Activated T-helper 2 cell treated with anti-CD3 and anti-CD28 coated beads, Interferon-gamma antibody, Interleukin-2, Interleukin-4, amounts not matched to agents 10 μg/mL and 5 μg/mL and 100 μg/mL, durations not matched to agents 14 hours and 24 hours and 36 hours (primary cell): Measurements from ENCODE around the gene EIF1AY. TPM values are rescaled to one million over a fixed set of nuclear protein-coding genes. Genes with fewer than 3 reads are reported as not detected.
A peak's percentile ranks its signal among the peaks of the same experiment; 100 is the strongest.
"Not testable (repeated sequence)": the region's sequence is repeated elsewhere in the genome, so short reads cannot be mapped to it uniquely, and the experiment has no call there.

Experiments
- DNase-seq: peaks from one replicate; pipeline ENCODE4 v3.0.0; 2021; ENCODE audit warnings: low spot score
- H3K27ac Mint-ChIP-seq: one replicate; pipeline ENCODE4 v1.8.0; 2021; ENCODE audit warnings: mixed read lengths
- H3K27me3 Mint-ChIP-seq: one replicate; pipeline ENCODE4 v1.8.0; 2021; ENCODE audit warnings: low read depth, mixed read lengths
- H3K36me3 Mint-ChIP-seq: one replicate; pipeline ENCODE4 v1.8.0; 2021; ENCODE audit warnings: low read depth, mixed read lengths
- H3K4me1 Mint-ChIP-seq: one replicate; pipeline ENCODE4 v1.8.0; 2021; ENCODE audit warnings: low read depth, mixed read lengths
- H3K4me3 Mint-ChIP-seq: one replicate; pipeline ENCODE4 v1.8.0; 2021; ENCODE audit warnings: low read depth, mild to moderate bottlenecking, moderate library complexity, mixed read lengths
- H3K9me3 Mint-ChIP-seq: one replicate; pipeline ENCODE4 v1.8.0; 2021; ENCODE audit warnings: mixed read lengths
- intact Hi-C: fragments of 100-400 bp; cut with micrococcal nuclease; formaldehyde crosslinking; loops from one replicate; pipeline ENCODE4 v1.15.1; 2023
- total RNA-seq: library from RNA; stranded (reverse); gene quantifications from 2 replicates; pipeline ENCODE4 v1.2.3, GENCODE V29; 2022

EIF1AY gene, protein sequence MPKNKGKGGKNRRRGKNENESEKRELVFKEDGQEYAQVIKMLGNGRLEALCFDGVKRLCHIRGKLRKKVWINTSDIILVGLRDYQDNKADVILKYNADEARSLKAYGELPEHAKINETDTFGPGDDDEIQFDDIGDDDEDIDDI
- 77.3 and 83.1 TPM in 2 replicates for total RNA-seq

DNA sequence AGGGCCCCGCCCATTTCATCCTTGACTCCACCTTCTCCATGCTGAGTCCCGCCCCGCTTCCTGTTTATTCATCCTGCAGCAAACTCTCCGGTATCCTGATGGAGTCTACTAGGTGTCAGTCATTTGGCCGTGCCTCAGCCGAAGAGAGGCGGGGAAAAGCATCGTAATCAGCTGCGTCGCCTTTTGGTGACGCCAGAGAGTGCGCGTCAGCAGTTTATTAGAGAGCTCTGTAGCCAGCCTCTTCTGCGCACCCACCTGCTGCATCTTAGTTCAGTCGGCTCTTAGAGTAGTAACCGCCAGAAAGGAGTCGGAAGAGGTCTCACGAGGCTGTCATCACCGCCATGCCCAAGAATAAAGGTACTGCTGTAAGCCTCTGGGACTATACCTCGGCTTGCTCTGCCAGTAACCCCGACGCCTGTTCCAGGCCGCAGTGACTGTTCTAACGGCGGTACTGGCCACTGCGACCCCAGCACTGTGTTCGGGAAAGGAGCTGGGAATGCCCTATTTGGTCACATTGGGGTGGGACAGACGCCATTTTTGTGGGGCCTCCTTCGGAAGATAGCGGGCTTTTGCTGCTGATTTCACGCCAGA is at the start of gene EIF1AY:
Gene EIF1AY, plus strand, starts transcription at position 246 of the 591 bp plus-strand sequence. Its CDS starts 96 bp downstream, at position 342.
- Mint-ChIP-seq H3K4me1 (peaks cover 27% of the 10 kb centered on the region), H3K27ac (peak within 1 kb of the TSS; percentile 98), H3K27me3 (no peaks in the 10 kb centered on the region), H3K4me3 (peak within 1 kb of the TSS; percentile 94), H3K36me3 (peaks cover 21% of the 10 kb centered on the region), H3K9me3 (peaks cover 6% of the 10 kb centered on the region)
- intact Hi-C loops: loop anchor here (1.0 to 10.0 kb wide), 6 partner anchors 421 to 1008 kb away; partner anchors contain the start of gene KDM5D
- peak; percentile 87 for DNase-seq

DNA sequence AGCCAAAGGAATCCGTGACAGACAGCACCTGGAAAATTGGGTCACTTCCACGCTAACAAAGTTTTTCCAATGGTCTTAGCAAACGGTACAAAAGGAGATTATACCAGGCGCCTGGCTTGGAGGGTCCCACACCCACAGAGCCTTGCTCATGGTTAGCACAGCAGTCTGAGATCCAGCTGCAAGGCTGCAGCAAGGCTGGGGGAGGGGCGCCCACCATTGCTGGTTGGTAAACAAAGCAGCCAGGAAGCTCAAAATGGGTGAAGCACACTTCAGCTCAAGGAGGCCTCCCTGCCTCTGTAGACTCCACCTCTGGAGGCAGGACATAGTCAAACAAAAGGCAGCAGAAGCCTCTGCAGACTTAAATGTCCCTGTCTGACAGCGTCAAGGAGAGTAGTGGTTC is 47.1 kb upstream of the EIF1AY start:
- Mint-ChIP-seq H3K9me3 (no peaks in the 10 kb centered on the region), H3K36me3 (peaks cover 10% of the 10 kb centered on the region), H3K4me1 (peaks cover 42% of the 10 kb centered on the region), H3K27me3 (no peaks in the 10 kb centered on the region), H3K4me3 (no peak overlapping the region), H3K27ac (no peak overlapping the region)
- DNase-seq: no peak
- intact Hi-C loops: no loop called here

DNA sequence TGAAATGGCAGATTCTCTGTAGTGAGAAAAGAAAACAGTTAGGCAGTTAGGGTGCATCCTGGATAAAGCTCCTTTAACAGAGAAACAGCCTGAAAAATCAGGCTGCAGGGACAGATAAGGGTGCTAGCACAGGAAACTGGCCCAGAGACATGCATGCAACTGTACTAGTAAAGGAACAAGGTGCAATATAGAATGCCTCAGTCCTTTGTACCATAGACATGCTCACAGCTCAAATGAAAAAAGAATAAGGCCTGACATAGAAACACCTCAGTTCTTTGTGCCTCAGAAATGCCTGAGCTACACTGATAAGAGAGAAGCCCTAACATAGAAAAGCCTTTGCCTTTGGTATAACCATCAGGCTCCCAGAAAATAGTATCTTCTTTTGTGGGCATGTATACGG is 37.4 kb upstream of the EIF1AY start:
- H3K9me3 Mint-ChIP-seq: no peaks in the 10 kb centered on the region
- no peak for DNase-seq
- no peak overlapping the region for H3K27ac Mint-ChIP-seq
- H3K4me1 Mint-ChIP-seq: peaks cover 17% of the 10 kb centered on the region
- no peaks in the 10 kb centered on the region for H3K27me3 Mint-ChIP-seq
- no peak overlapping the region for H3K4me3 Mint-ChIP-seq
- H3K36me3 Mint-ChIP-seq: no peaks in the 10 kb centered on the region
- intact Hi-C loops: no loop called here

DNA sequence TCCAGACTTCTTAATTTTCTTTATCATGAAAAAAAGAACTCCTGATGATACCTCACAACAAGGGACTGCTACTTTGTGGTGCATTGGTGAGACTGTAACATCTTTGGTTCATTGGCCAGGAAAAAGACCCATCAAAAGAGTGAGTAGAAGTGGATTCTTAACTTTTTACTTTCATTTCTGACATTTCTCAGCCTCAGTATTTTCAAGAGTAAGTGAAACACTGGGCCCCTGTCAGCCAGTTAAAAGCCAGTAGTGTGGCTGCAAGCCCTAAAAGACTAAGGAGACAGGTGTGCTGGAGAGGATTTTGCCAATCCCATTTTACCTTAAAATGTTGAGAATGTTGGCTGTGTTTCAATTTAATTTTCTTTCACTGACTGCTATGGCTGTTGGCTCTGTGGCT is 36.6 kb upstream of the EIF1AY start:
- H3K4me1 Mint-ChIP-seq: peaks cover 17% of the 10 kb centered on the region
- intact Hi-C loops: no loop called here
- H3K27me3 Mint-ChIP-seq: no peaks in the 10 kb centered on the region
- H3K9me3 Mint-ChIP-seq: no peaks in the 10 kb centered on the region
- H3K27ac Mint-ChIP-seq: no peak overlapping the region
- H3K4me3 Mint-ChIP-seq: no peak overlapping the region
- H3K36me3 Mint-ChIP-seq: no peaks in the 10 kb centered on the region
- no peak for DNase-seq

DNA sequence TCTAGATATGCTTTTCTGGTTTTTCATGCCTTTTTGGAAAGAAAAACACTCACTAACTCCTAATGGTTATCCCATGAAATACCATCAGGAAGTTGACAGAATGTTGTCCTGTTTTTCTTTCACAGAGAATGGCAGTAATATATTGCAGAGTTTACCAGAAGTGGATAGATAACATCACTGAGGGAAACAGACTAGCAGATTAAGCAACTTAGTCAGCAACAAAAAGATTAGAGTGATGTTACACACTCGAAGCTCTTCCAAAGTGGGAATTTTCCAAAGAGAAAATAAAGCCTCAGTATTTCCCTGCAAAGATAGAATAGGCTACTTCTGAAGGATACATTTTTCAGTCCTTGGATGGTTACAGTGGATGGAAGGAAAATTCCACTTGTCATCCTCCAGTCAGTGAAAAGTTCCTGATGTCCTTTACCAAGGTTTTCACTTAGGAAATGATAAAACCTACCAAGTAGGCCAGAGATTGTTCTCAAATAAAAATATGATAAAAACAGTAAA is 31.1 kb upstream of the EIF1AY start:
- Mint-ChIP-seq H3K4me3 (no peak overlapping the region), H3K27me3 (no peaks in the 10 kb centered on the region), H3K4me1 (peaks cover 6% of the 10 kb centered on the region), H3K9me3 (peaks cover 11% of the 10 kb centered on the region), H3K27ac (no peak overlapping the region), H3K36me3 (peaks cover 6% of the 10 kb centered on the region)
- intact Hi-C loops: no loop called here
- DNase-seq: no peak

DNA sequence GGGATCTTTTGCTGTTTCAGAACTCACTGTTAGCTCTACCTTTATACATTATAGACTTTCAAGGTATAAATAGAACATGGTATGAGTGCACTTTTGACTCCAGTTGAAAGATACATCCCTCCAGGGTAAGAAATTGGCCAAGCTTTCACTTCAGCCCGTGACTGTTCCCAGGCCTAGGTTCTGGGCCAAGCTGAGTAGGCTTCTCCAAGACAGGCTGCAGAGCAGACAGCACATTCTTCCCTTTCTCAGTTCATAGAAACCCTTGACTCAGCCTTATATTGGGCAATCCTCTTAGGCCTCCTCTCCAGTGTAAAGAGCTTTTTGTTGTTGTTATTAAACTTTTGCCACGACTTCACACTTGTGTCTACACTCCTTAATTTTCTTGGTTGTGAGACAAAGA is 29.5 kb upstream of the EIF1AY start:
- Mint-ChIP-seq H3K27ac (no peak overlapping the region), H3K36me3 (peaks cover 6% of the 10 kb centered on the region), H3K9me3 (peaks cover 11% of the 10 kb centered on the region), H3K4me1 (no peaks in the 10 kb centered on the region), H3K27me3 (no peaks in the 10 kb centered on the region), H3K4me3 (no peak overlapping the region)
- DNase-seq: no peak
- intact Hi-C loops: no loop called here

DNA sequence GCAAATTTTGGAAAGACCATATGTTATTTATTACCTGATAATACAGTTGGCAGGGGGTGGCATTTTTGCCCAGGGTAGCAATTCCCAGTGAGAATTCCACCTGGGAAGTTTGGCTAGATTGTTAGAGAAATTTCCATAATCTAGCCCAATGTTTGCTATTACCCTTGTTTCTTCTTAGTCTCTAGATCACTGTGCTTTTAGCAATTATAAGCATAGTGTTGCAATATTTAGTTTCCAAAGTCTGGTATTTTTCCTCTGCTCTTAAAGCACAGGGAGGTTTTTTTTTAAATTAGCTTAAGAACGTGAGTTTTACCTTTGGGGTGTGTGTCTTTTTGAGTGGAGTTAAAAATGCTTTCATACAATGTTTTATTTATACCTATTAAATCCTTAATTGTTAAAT is 26.3 kb upstream of the EIF1AY start:
- Mint-ChIP-seq H3K36me3 (peaks cover 6% of the 10 kb centered on the region), H3K4me3 (no peak overlapping the region), H3K27me3 (no peaks in the 10 kb centered on the region), H3K9me3 (peaks cover 11% of the 10 kb centered on the region), H3K4me1 (no peaks in the 10 kb centered on the region), H3K27ac (no peak overlapping the region)
- intact Hi-C loops: no loop called here
- DNase-seq: no peak

DNA sequence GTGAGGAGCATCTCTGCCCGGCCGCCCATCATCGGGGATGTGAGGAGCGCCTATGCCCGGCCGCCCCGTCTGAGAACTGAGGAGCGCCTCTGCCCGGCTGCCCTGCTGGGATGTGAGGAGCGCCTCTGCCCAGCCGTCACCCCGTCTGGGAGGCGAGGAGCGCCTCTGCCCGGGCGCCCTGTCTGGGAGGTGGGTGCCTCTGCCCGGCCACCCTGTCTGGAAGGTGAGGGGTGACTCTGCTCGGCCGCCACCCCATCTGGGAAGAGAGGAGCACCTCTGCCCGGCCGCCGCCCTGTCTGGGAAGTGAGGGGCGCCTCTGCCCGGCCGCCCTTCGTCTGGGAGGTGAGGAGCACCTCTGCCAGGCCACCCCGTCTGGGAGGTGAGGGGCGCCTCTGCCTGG is 23.7 kb upstream of the EIF1AY start:
- H3K27me3 Mint-ChIP-seq: no peaks in the 10 kb centered on the region
- no peak overlapping the region for H3K27ac Mint-ChIP-seq
- H3K4me1 Mint-ChIP-seq: no peaks in the 10 kb centered on the region
- no peaks in the 10 kb centered on the region for H3K36me3 Mint-ChIP-seq
- no peak overlapping the region for H3K4me3 Mint-ChIP-seq
- DNase-seq: no peak
- peaks cover 3% of the 10 kb centered on the region for H3K9me3 Mint-ChIP-seq
- intact Hi-C loops: no loop called here

DNA sequence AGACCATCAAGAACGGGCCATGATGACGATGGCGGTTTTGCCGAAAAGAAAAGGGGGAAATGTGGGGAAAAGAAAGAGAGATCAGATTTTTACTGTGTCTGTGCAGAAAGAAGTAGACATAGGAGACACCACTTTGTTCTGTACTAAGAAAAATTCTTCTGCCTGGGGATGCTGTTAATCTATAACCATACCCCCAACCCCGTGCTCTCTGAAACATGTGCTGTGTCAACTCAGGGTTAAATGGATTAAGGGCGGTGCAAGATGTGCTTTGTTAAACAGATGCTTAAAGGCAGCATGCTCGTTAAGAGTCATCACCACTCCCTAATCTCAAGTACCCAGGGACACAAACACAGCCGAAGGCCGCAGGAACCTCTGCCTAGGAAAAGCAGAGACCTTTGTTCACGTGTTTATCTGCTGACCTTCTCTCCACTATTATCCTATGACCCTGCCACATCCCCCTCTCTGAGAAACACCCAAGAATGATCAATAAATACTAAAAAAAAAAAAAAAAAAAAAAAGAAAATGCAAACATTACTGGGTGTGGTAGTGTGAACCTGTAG is 22.7 kb upstream of the EIF1AY start:
- intact Hi-C loops, H3K36me3 Mint-ChIP-seq, DNase-seq, H3K27ac Mint-ChIP-seq, H3K9me3 Mint-ChIP-seq, H3K27me3 Mint-ChIP-seq, H3K4me3 Mint-ChIP-seq, H3K4me1 Mint-ChIP-seq: not testable (repeated sequence)

DNA sequence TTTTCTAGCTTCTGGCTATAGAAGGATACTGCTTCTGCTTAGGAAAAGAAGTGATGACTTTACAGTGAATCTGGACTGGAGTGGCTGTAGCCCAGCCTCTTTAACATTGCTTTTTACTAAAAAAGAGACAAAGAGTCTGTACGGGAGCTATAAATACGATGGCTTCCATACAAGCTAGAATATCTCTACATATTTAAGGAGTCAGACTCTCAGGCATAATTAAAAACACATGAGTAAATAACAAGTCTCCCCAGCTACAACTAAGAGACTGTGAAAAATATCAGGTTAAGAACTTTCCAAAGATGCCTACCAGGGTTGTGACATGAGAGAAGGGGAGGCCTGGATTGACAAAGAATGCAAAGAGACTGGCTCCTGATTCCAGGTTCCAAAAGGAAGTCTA is 19.8 kb upstream of the EIF1AY start:
- H3K27ac Mint-ChIP-seq: no peak overlapping the region
- no peak for DNase-seq
- no peak overlapping the region for H3K4me3 Mint-ChIP-seq
- intact Hi-C loops: no loop called here
- no peaks in the 10 kb centered on the region for H3K36me3 Mint-ChIP-seq
- H3K9me3 Mint-ChIP-seq: no peaks in the 10 kb centered on the region
- H3K27me3 Mint-ChIP-seq: no peaks in the 10 kb centered on the region
- H3K4me1 Mint-ChIP-seq: no peaks in the 10 kb centered on the region

DNA sequence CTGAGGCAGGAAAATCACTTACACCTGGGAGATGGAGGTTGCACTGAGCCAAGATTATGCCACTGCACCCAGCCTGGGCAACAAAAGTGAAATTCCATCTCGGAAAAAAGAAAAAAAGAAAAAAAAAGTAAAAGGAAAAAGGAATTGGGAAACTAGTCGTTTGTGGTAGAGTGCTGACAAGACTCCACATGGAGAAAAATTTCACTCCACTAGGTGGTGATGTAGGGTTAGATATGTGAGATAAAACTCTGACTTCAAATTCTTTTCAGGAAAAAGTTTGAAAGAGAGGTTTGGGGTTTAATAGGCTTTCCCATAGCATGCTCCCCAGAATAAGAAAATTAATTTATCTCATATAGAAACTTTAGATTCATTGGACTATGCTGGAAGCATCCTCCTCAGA is 16.9 kb upstream of the EIF1AY start:
- H3K27me3 Mint-ChIP-seq: no peaks in the 10 kb centered on the region
- no peak for DNase-seq
- no peak overlapping the region for H3K4me3 Mint-ChIP-seq
- intact Hi-C loops: loop anchor here (1.0 kb wide), 1 partner anchor 182 kb away; no protein-coding TSS in a partner anchor
- no peaks in the 10 kb centered on the region for H3K4me1 Mint-ChIP-seq
- H3K27ac Mint-ChIP-seq: no peak overlapping the region
- no peaks in the 10 kb centered on the region for H3K36me3 Mint-ChIP-seq
- H3K9me3 Mint-ChIP-seq: no peaks in the 10 kb centered on the region

DNA sequence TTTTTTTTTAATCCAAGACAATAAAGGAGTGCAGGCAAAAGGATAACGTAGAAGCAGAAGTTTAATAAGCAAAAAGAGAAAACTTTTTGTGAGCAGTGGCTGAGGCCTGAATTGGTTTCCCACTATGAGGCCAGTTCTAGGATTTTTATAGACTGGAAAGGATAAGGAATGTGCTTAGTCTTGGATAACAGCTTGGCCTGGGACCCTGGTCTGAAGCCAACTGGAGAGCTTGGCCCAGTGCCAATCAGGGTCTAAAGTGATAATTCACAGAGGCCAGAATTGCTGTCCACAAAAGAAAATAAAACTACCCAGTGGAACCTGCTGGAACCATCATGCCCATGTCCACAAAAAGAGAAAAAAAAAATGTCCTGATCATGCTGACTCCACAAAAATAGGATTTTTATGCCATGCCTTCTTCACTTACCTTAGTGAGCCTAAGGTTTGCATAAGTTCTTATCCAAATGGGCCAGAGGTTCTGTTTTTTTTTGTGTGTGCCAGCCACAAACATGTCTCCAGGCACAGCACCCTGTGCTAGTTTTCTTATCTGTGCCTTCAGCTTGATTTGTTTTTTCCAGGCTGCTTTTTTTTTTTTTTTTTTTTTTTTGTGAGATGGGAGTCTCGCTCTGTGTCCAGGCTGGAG is 15.6 kb upstream of the EIF1AY start:
- H3K27me3 Mint-ChIP-seq: no peaks in the 10 kb centered on the region
- no peak for DNase-seq
- no peak overlapping the region for H3K27ac Mint-ChIP-seq
- no peak overlapping the region for H3K4me3 Mint-ChIP-seq
- H3K4me1 Mint-ChIP-seq: no peaks in the 10 kb centered on the region
- intact Hi-C loops: no loop called here
- no peaks in the 10 kb centered on the region for H3K9me3 Mint-ChIP-seq
- no peaks in the 10 kb centered on the region for H3K36me3 Mint-ChIP-seq

DNA sequence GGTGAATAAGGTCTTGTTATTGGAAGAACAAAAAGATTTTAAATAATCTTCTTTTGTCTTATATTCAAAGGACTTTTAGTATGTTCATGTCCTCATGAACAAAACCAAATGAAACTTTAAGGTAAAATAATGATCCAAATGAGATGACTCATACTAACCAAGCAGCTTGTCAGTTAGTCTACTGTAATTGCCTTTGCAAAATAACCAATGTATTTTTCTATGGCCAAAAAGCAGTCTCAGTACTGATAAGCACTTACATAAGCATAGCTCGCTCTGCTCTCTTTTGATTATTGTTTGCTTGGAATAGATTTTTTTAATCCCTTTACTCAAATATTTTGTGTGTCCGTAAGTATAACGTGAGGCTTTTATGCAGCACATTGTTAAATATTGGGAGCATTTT is 4.3 kb upstream of the EIF1AY start:
- peaks cover 9% of the 10 kb centered on the region for H3K36me3 Mint-ChIP-seq
- DNase-seq: no peak
- H3K9me3 Mint-ChIP-seq: peaks cover 6% of the 10 kb centered on the region
- peaks cover 18% of the 10 kb centered on the region for H3K4me1 Mint-ChIP-seq
- intact Hi-C loops: loop anchor here (10.0 kb wide), 2 partner anchors 563 to 827 kb away; partner anchors contain the start of gene KDM5D
- no peaks in the 10 kb centered on the region for H3K27me3 Mint-ChIP-seq
- H3K4me3 Mint-ChIP-seq: no peak overlapping the region
- H3K27ac Mint-ChIP-seq: no peak overlapping the region
